Suprapubic skin (tissue), 3 donors: ENCODE measurements around the gene LDHD.

Source experiments
- POLR2A ChIP-seq, 2 donors: fragments of 450-650 bp; IDR thresholded peaks; one replicate each; pipeline ENCODE4 v1.6.1; 2017; ENCODE audit warnings: antibody characterized with exemption in 2 of 2, mild to moderate bottlenecking in 2 of 2, moderate library complexity in 2 of 2
- TF ChIP-seq, protein P1 (sequence below), 2 donors: fragments of 200-600 bp in 1 of 2; fragments of 450-650 bp in 1 of 2; sonication (generic) in 1 of 2; IDR thresholded peaks; one replicate each; pipeline ENCODE4 v1.5.1; 2016 to 2019; ENCODE audit warnings: antibody characterized with exemption in 2 of 2, mild to moderate bottlenecking in 1 of 2, moderate library complexity in 1 of 2

DNA sequence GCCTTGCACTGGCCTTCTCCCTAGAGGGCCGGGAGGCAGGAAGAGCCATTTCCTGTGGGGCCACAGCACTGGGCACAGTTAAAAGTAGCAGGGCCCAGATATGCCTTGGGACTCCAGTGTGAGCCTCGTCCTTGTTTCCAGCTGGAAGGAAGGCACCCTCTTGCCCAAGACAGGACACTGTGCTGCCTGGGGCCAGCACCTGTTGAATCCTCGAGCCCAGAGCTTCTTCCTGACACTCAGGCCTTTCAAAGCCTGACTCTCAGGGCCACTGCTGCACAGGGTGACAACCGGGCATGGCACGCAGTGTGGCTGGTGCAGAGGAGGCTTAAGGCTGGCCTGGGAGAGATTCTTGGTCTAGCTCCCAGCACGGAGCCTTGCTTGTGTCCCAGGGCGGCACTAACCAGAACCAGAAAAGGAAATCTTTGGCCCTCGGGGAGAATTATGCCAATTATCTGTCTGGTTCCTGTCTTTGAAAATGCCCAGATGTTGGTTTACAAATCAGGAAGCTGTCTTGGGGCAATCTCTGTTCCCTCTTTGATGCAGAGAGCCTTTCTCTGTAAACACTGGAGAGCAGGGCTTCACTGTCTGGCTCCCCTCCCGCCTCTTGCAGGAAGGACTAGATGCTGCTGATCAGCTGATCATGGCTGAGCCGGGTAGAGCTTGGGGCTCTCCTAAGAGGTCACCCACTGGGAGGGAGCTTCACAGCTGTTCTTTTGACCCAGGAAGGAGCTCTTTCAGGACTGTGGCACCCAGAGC is 11.1 kb downstream of the LDHD start:
- TF ChIP-seq, protein P1, sequence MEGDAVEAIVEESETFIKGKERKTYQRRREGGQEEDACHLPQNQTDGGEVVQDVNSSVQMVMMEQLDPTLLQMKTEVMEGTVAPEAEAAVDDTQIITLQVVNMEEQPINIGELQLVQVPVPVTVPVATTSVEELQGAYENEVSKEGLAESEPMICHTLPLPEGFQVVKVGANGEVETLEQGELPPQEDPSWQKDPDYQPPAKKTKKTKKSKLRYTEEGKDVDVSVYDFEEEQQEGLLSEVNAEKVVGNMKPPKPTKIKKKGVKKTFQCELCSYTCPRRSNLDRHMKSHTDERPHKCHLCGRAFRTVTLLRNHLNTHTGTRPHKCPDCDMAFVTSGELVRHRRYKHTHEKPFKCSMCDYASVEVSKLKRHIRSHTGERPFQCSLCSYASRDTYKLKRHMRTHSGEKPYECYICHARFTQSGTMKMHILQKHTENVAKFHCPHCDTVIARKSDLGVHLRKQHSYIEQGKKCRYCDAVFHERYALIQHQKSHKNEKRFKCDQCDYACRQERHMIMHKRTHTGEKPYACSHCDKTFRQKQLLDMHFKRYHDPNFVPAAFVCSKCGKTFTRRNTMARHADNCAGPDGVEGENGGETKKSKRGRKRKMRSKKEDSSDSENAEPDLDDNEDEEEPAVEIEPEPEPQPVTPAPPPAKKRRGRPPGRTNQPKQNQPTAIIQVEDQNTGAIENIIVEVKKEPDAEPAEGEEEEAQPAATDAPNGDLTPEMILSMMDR (IDR thresholded peaks at IDR 0.05), result no peak
- no peak for TF ChIP-seq POLR2A (IDR thresholded peaks at IDR 0.05)
